RPMI8226 (cell line): Measurements from ENCODE around the gene CFAP74.
A peak's percentile ranks its signal among the peaks of the same experiment; 100 is the strongest.
"Not testable (repeated sequence)": the region's sequence is repeated elsewhere in the genome, so short reads cannot be mapped to it uniquely, and the experiment has no call there.

Experiments used
- DNase-seq: peaks from one replicate; pipeline ENCODE4 v3.0.0-alpha.2; 2015

CFAP74 gene

GRCh38 chr1:1943834-1944570, 59.6 kb downstream of the CFAP74 start:
- peak; percentile 71 for DNase-seq

- peak; percentile 45 for DNase-seq
Measured at GRCh38 chr1:1942753-1943656, 60.6 kb downstream of the CFAP74 start.

GRCh38 chr1:1941868-1942752, 61.5 kb downstream of the CFAP74 start:
- DNase-seq = no peak

GRCh38 chr1:1941211-1941841, 62.3 kb downstream of the CFAP74 start:
- no peak for DNase-seq

GRCh38 chr1:1940123-1940425, 63.5 kb downstream of the CFAP74 start:
- DNase-seq = no peak

GRCh38 chr1:1939296-1940122, 64.1 kb downstream of the CFAP74 start:
- DNase-seq = no peak

GRCh38 chr1:1938613-1939295, 64.8 kb downstream of the CFAP74 start:
- no peak for DNase-seq

- DNase-seq = no peak
Measured at GRCh38 chr1:1938276-1938573, 65.4 kb downstream of the CFAP74 start.

GRCh38 chr1:1937549-1938275, 65.9 kb downstream of the CFAP74 start:
- no peak for DNase-seq

GRCh38 chr1:1937061-1937460, 66.5 kb downstream of the CFAP74 start:
- no peak for DNase-seq

- not testable (repeated sequence) for DNase-seq
Measured at GRCh38 chr1:1934848-1935247, 68.7 kb downstream of the CFAP74 start.

- DNase-seq = no peak
Measured at GRCh38 chr1:1929639-1930545, 73.7 kb downstream of the CFAP74 start.

GRCh38 chr1:1929102-1929638, 74.4 kb downstream of the CFAP74 start:
- no peak for DNase-seq

GRCh38 chr1:1928231-1929101, 75.1 kb downstream of the CFAP74 start:
- DNase-seq = no peak

- DNase-seq = no peak
Measured at GRCh38 chr1:1927751-1928150, 75.8 kb downstream of the CFAP74 start.

- DNase-seq = no peak
Measured at GRCh38 chr1:1926886-1927660, 76.5 kb downstream of the CFAP74 start.

GRCh38 chr1:1926346-1926811, 77.2 kb downstream of the CFAP74 start:
- DNase-seq = no peak
